Measurements from ENCODE around the gene ZXDC.

DNA sequence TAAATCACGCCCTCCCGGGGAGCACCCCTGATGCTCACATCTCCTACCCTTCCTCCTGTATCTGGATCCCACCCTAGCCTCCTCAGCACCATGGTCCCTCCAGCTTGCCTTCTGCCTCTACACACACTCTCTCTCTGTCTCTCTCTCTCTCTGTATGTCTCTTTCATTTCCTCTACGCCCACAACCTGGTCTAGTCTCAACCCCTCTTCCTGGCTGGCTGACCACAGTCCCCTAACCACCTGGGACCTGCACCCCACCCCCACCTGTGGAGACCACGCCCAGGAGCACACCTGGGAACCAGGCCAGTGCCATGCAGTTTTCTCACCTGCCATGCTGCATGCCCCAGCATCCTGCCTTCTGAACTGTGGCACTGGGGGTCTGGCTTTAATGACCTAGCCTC, 84.9 kb downstream of the ZXDC start:
- TF ChIP-seq TAF1 (IDR thresholded peaks at IDR 0.05; ENCODE audit: low read depth, low read length) (no peak), POLR2A (IDR thresholded peaks at IDR 0.05; ENCODE audit: low read depth, low read length) (no peak), POLR2AphosphoS5 (IDR thresholded peaks at IDR 0.05; ENCODE audit: low read depth, low read length) (no peak), SPI1 (IDR thresholded peaks at IDR 0.05; ENCODE audit: low read depth, low read length) (peak; percentile 49; the same call in 1 of the 2 replicates), POU2F2 (IDR thresholded peaks at IDR 0.05; ENCODE audit: low read depth, low read length) (no peak)

All from GM12891 (cell line).